HG03520 (cell line): ENCODE data around the gene UCN2.
A peak's percentile ranks its signal among the peaks of the same experiment; 100 is the strongest.
"Not testable (repeated sequence)": the region's sequence is repeated elsewhere in the genome, so short reads cannot be mapped to it uniquely, and the experiment has no call there.

Source experiments
- ATAC-seq: cut with Tn5 transposase; IDR thresholded peaks from one replicate; pipeline ENCODE4 v1.9.1; 2021; ENCODE audit warnings: mild to moderate bottlenecking, moderate library complexity; ENCODE audit not compliant: unreplicated experiment

Gene UCN2

DNA sequence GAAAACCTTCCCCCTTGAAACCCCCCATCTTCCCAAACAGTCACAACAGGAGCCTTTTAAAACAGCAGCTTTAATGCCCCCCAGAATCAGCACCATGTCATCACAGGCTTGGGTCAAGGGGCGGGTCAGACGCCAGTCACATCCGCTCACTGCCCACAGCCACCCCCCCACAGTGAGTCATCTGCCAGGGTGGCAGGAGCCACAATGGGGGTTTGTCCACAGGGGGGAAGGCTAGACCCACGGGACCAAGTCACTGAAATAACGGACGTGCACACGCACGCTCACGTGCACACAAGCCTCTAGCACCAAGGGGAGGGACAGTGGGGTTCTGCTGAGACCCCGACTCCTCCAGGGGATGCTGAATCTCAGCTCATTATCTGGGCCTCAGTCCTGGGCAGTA is 441 bp upstream of the UCN2 start:
- ATAC-seq: no peak

DNA sequence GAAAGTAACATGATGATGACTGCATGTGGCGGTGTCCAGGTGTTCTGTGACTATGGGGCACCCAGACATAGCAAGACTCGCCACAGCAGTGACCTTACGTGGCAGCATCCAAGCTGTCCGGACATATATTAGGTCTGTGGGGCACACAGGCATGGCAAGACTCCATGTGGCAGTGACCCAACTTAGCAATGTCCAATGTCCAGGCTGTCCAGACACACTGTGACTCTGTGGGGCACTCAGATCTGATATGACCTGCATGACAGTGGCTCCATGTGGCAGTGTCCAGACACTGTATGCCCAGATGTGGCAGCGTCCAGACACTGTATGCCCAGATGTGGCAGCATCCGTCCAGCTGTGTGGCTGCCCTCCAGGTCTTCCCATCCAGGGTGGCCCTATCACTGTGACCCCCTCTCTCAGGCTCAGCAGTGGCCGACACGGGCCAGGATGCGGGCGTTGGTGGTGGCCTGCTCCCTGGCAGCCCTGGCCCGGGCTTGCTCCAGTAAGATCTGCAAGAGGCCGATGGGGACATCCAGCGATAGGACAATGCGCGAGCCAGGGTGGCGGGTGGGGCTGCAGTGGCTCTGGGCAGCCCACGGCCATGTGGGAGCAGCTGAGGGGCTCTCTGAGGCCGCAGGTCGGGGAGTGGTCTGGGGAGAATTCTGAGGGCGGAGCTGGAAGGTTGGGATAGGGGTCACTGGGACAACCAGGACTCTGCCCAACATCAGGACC is 1.1 kb downstream of the UCN2 start:
- ATAC-seq: no peak

DNA sequence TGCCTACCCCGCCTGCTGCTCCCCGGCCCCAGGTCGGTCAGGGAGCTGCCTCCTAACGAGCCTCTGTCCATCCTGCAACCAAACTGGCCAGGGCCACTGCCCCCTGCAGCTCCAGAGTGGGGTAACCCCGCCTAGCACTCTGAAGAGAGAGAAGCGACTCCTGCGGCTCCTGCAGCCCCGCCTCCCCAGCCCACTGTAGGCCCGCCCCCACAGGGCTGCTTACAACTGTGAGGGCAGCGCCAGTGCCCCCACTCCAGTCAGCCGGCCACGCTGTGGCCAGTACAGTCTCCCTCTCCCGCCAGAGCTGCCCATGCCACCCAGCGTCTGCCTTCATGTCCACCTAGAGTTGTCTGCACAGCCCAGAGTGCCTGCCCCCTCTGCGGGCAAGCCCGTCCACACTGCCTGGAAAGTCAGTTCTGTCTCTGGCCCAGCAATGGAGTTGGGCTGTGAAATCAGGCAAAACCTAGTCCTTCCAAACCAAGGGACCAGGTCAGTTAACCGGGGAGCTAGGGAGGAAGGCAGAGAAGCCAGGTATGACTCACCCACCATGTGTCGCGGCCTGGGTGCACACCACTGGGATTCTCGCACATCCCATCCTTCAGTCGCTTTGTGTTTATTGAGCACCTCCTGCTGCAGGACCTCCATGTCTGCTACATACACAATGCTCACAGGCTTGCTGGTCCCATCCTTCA is 2.4 kb downstream of the UCN2 start:
- no peak for ATAC-seq

DNA sequence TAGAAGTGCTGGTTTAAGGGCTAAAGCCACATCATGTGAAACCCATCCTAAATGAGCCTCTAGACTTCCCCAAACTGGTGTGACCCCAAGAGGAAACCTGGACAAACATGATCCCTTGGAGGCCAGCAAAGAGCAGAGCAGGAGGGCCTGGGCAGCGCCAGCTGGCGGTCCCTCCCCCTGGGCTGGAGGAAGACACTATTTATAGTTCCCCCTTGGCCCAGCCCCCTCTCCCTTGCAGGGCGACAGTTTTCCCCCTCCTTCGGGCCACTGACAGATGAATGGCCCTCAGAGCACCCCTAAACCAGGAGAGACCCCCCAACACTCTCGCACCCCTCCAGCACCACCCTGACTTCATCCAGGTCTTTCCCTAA is 2.9 kb downstream of the UCN2 start:
- no peak for ATAC-seq

DNA sequence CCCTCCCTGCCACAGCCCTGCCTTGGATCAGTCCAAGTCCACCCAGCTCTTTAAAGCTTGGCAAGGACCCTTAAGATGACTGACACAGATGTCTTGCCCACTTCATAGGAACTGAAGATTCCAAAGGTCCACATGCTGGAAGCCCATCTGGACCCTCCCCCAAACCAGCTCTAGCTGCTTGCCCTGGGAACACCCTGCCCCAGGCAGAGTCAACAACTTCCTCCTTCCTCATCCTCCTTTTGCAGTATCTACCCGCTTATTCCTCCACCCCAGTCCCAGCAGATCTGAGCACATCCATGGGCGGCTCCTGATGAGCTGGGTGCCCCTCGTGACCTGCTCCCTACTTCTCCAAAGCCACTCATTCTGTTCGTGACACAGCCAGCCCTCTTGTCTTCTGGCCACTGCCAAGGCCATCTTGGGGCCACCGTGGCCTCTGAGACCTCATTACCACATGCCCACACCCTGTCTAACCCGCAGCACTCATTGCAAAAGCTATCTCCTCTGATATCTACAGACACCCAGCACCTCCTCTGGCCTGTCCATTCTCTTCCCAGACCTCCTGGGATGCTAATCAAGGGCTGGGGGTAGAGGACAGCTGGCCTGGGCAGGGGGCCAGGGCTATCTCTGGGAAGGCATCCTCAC is 5.0 kb downstream of the UCN2 start:
- ATAC-seq: no peak

DNA sequence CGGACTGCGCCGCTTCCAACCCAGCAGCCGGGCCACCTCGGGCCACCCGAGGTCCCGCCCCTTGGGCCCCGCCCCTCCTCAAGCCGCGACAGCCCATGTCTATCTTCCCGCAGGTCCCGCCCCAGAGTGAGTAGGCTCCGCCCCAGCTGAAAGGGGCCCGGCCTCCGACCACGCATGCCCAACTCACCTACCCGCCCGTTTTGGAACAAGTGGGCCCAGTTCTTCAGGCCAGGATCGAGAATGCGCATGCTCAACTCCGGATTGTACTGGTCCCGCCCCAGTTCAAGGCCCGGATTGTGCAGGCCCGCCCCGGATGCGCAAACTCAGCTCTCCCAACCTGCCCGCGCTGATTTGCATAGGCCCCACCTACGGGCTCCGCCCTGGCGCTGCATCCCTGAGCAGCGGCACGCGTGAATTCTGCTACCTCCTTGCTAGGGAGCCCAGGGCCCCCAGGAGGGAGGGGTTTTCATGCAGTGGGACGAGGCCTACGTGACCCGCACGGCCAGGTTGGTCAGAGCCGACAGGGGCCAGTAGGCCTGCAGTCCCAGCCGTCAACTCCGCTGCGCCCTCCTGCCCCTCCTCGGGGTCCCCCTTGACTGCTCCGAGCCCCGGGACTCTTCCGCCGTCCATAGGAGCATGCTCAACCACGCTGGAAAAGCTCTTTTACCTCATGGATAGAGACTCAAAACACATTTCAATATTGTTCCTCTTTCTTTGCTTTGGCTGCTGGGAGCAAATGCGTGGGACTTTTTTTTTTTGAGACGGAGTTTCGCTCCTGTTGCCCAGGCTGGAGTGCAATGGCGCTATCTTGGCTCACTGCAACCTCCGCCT is 6.6 kb downstream of the UCN2 start, which contains the start of gene PFKFB4:
PFKFB4 (minus strand) TSS at position 8 of the 831 bp plus-strand sequence. CDS start 26 bp downstream, outside the sequence.
- ATAC-seq: peak; percentile 80

DNA sequence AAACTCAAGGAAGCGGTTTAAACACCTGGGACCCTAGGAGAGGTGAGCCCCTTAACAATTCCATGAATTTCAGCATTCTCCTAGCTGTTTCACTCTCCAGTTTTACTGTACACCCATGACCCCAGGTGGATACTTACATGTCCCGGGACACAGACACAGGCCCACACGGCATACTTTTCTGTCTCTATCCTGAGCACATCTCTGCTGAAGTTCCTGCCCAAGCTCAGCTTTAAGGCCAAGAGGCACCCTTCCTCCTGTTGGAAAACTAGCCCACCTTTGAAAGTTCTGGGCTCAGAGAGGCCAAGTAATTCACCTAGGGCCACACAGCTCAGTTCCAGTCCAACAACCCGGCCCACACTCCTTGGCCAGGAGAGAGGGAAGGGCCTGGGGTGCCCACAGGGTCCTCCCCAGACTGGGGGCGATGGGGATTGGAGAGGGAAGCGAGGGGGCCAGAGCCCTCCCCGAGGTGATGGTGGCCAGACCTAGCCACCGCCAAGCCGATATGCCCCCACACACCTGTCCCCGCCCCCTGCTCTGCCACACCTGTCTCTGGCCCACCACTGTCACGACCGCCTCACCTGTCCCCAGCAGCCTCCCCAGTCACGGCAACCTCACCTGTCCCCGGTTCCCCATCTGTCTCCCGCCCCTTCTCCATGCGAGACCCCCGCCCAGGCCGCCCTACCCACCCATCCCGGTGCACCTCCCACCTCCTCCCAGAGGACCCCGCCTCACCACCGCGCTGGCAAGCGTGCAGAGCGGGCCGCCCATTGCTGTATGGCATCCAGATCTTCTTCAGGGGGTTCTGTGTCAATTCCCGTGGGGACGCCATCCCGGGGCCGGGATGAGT is 7.4 kb downstream of the UCN2 start:
- no peak for ATAC-seq

DNA sequence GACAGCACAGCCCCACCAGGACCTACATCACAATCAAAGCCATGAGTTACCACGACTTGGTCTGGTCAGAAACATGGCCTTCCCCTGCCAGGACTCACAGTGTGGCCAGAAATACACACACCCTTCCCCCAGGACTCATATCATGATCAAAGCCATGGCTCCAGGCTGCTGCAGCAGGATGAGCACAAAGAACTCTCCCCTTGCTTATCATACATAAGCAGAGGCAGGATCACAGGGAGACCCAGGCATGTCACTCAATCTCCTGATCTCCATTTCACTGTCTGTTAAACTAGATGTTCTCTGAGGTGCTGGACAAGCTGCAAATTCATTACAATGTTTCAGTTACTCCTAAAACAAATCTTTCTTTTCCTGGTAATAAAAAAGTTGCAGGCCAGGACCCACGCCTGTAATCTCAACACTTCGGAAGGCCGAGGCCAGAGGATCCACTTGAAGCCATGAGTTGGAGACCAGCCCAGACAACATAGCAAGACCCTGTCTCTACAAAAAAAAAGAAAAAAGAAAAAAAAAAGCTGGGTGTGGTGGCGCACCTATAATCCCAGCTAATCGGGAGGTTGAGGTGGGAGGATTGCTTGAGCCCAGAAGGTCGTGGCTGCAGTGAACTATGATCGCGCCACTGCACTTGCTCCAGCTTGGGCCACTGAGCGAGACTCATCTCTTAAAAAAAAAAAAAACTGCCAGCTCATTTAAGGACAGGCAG is 8.2 kb downstream of the UCN2 start:
- no peak for ATAC-seq

DNA sequence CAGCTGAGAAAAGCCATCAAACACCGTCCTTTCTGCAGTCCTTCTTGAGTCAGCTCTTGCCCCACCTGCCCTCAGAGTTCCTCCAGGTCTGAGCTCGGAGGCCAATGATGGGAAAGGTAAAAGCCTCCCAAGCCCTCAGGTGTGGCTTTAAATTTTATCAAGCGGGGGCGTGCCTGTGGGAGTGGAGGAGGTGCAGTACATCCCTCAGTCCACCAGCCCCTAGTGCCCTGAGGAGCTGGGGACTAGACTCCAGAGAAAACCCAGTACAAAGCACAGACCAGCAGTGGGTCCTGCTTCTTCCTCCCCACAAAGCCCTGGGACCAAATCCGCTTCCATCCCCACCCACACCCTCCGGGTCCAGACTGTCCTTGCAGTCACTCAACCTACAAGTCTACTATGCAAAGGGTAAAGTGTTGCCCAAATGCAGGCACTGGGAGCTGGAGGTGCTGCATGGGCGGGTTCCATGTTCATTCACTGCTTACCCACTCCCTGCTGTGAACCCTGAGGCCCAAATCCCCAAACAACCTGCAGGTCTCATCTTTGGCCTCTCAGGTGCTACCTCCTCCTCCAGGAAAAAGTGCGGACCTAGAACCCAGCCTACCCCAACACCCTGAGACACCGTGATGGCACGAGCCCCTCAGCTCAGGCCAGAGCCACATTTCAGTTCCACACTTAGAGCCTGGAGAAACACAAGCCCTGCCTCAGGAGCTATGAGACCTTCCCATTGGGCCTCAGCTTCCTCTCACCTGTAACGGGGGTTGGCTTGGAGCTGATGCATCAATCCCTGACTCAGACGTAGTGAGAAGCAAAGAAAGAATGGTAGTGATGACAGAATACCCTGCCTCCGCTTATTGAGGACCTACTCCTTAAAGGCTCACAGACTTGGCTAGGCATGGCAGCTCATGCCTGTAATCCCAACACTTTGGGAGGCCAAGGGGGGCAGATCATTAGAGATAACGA is 9.4 kb downstream of the UCN2 start:
- no peak for ATAC-seq

DNA sequence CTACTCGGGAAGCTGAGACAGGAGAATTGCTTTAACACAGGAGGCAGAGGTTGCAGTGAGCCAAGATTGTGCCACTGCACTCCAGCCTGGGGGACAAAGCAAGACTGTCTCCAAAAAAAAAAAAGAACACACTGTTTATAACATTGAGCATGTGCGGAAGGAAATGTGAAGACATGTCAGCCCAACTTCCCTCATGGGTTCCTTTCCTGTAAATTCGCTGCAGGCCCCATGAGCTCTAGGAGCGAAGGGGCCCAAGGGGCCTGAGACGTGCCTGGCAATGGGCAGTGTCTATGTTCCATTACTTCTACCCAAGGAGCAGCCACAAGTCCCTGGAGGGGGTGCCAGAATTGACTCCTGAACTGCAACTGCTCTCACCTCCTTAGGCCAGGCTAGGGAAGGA is 10.2 kb downstream of the UCN2 start:
- no peak for ATAC-seq

DNA sequence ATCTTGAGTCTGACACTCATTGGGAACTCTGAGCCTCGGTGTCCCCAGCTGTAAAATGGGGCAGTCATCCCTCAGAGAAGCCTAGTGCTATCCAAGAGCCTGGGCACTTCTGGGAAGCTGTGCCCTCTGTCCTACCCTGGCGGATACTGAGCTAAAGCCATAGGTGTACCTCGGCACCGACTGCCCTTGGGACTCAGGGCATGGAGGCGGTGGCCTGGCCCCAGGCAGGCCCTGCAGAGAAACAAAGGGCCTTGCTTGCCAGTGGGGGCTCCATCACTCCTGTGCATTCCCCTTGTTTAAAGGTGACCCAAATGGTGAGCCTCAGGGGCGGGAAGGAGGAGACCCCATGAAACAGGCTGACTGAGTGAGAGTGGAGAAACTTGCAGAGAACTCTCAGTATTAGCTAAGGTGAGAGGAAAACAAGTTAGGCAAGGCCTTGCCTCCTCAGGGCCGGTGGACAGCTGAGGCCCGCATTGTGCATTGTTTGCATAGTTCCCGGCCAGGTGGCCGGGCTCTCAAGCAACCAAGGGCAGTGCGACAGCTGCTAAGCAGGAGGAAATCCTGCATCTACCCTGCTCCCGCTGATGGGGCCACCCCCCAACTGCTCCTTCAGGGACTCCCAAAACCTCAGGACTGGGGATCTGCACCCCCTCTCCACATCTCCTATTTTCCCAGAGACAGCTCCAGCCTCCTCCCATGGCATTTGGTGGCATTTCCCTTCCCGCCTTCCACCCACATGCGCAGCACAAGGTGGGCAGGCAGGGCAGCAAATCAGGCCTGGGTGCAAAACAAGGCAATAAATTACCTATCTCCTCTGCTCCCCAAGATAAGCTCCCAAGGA is 11.2 kb downstream of the UCN2 start:
- ATAC-seq: no peak

DNA sequence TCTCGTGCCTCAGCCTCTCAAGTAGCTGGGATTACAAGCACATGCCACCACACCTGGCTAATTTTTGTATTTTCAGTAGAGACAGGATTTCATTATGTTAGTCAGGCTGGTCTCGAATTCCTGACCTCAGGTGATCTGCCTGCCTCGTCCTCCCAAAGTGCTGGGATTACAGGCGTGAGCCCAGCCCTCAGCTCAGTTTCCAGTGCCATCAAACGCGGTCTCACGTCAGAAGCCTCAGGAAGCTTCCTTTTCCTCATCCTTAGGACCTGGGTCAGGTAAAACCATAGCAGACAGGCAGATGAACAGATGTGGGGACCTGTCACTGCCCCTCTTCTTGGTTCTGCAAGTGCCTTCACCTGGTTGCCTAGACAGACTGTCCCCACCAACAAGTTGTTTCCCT is 11.9 kb downstream of the UCN2 start:
- not testable (repeated sequence) for ATAC-seq

DNA sequence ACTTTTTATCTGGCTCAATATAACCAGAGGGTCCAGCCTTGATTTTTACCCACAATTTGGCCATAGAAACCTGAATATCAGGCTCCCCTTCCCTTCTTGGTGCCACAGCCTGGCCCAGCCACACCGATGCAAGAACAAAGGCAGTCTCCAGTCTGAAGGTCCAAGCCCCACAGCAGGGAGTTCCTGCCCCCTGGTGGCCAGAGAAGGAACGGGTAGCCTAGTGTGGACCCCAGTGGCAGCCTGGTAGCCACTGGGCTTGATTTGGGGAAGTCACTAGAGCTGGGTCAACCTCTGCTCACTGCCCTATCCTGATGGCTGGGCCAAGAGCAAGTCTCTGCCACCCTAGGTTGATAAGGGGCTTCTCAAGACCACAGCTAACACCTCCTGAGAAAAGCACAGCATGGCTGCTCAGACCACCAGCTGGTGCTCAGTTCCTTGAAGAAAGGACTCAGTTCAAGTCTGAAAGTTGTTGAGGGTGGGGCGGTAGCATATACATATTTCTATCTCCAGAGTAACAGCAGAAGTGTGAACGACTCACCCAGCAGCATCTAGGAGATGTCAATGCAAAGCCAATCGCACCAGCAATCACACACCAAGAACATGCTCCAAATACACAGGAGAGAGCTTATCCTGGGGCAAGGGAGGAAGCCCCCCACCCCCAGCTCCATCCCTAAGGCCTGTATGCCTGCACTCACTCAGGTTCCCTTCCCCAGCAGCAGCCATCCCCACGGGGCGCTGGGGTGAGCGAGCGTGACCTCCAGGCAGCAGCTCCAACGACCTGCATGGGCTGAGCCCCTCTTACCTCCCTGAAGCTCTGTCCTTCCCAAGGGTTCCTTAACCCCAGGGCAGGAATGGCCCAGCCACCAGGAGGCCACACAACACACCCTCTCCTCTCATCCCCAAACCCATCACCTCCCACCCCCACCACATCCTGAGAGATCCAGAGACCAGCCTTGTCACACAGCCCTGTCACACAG is 14.6 kb downstream of the UCN2 start:
- no peak for ATAC-seq

DNA sequence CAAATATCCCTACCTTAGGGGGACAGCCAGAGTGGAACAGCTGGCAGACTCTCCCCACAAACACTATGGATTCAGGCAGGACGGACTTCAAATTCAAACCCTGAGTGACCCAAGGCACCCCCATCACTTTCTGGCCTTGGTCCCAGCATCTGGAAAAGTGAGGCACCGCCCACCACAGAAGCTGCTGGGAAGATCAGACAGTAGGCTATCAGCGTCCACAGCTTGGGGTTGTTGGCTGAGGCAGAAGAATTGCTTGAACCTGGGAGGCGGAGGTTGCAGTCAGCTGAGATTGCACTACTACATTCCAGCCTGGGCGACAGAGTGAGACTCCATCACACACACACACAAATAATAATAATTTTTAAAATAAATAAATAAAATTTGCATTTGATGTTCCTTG is 15.5 kb downstream of the UCN2 start:
- no peak for ATAC-seq

DNA sequence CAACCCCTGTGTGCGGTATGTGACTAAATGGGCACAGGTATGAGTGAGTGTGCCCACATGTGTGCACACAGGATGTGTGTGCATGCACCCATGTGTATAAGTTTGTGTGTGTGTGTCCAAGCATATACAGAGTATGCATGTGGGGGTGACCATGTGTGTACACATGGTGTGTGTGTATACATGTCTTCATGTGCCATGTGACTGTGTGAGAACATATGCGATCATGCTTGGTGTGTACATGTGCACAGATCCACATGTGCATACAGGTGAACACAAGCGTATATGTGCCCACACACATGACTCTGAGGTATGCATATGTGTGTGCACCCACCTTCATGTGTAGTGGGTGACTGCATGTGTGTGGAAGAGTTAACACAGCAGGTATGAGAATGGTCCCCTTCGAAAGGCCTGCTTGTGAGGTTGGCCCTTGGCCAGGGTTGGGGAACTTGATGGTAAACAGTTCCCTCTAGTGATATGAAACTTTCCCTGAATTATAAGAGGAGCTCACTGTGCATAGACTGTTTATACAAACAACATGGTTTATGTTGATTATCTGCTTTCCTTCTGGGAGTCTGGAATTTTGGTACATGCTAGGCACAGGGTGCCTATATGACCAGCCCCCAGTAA is 17.3 kb downstream of the UCN2 start:
- no peak for ATAC-seq

DNA sequence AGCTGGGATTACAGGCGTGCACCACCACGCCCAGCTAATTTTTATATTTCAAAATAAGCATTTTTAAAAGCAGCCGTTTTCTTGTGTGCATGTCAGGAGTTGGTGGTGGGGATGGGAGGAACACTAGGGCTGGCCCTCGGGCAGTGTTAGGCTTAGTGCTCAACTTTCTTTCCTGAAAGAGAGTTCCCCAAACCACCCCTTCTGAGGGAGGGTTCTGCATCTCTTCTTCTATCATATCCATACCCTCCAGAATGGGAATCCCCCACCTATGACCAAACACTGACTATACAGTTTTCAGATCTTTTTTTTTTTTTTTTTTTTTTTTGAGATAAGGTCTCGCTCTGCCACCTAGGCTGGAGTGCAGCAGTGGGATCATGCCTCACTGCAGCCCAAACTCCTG is 19.4 kb downstream of the UCN2 start:
- no peak for ATAC-seq
